Ovary (tissue), 3 donors: Measurements from ENCODE around the gene TBC1D14.

Source experiments
- CTCF ChIP-seq, 3 donors: fragments of 450-650 bp in 2 of 3; fragments of 200-600 bp in 1 of 3; IDR thresholded peaks; one replicate each; pipeline versions ENCODE4 v1.5.1 to v1.8.0; 2016 to 2022; ENCODE audit warnings: antibody characterized with exemption in 3 of 3, mild to moderate bottlenecking in 1 of 3
- POLR2A ChIP-seq: fragments of 450-650 bp; IDR thresholded peaks from one replicate; pipeline ENCODE4 v1.6.1; 2017; ENCODE audit warnings: antibody characterized with exemption, mild to moderate bottlenecking, moderate library complexity
- donor health status: DM: no; HTN: no; CAD: no.

GRCh38 chr4:7034262-7035081 lies 124.8 kb downstream of the TBC1D14 start:
- TF ChIP-seq CTCF (IDR thresholded peaks at IDR 0.05) (no peak), POLR2A (no peak)
